ENCODE measurements around the gene SBK2.
"Not testable (repeated sequence)": the region's sequence is repeated elsewhere in the genome, so short reads cannot be mapped to it uniquely, and the experiment has no call there.

SBK2 gene

DNA sequence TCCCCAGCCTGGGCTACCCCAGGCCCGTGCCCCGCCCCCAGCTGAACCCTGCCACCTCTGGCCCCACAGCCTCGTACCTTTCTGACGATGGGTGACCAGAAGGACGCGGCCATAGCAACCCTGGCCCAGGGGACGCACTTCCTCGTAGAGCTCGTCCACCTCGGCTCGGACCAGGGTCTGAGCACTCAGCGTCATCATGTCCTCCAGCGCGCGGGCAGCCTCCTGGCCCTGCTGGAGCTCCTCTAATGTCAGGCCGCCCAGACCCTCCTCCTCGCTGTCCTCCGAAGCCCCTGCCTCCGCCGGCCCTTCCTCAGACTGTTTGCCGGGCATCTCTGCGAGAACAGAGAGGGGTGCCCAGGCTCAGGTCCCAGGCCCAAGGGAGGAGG, 975 bp downstream of the SBK2 start:
- no peak for DNase-seq (ENCODE audit: low read depth)

DNA sequence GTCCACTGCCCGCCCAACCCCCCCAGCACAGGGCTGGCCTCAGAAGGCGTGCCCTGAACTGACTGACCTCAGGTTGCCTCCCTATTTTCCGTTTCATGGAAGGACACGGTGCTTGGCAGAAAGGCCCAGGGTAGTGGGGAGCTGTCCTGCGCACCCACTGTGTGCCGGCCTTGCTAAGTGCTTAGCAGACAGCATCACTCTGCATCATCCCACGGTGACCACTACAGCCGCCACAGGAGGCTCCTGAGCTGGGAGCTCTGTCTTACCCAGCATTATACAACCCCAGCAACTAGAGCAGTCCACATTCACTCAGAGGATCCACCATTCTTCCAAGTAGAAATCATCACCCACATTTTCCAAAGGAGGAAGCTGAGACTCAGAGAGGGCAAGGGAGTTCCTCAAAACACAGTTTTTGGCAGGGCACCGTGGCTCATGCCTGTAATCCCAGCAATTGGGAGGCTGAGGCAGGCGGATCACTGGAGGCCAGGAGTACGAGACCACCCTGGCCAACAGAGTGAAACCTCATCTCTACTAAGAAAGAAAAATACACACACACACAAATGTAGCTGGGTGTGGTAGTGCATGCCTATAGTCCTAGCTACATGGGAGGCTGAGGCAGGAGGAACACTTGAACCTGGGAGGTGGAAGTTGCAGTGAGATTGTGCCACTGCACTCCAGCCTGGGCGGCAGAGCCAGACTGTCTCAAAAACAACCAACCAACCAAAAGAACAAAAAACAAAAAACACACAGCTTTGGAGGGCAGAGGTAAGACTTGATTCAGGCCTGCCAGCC, 1.6 kb downstream of the SBK2 start:
- DNase-seq (ENCODE audit: low read depth) = no peak

DNA sequence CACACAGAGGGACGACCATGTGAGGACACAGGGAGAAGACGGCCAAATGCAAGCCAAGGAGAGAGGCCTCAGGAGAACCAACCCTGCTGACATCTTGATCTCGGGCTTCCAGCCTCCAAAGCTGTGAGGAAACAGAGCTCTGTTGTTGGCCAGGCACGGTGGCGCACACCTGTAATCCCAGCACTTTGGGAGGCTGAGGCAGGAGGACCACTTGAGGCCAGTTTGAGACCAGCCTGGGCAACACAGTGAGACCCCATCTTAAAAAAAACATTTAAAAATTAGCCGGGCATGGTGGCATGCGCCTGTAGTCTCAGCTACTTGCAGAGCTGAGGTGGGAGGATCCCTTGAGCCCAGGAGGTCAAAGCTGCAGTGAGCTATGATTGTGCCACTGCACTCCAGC, 2.7 kb downstream of the SBK2 start:
- DNase-seq (ENCODE audit: low read depth) = not testable (repeated sequence)

DNA sequence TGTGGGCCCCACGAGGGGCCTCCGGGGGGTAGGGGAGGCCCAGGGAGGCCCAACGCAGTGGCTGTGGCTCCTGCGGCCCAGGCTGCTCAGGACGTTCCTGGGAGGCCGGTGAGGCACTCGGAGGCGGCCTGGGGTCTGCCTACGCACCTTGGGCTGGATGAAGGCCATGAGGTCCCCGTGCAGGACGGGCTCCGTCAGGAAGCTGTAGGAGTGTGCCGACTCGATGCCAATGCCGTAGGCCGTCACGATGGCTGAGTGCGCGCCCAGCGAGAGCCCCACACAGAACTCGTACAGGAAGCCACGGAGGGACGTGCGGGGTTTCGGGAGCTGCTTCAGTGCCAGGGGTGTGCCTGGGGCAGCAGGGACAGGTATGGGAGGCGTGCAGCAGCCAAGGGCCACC, 5.9 kb downstream of the SBK2 start:
- DNase-seq (ENCODE audit: low read depth) = no peak

DNA sequence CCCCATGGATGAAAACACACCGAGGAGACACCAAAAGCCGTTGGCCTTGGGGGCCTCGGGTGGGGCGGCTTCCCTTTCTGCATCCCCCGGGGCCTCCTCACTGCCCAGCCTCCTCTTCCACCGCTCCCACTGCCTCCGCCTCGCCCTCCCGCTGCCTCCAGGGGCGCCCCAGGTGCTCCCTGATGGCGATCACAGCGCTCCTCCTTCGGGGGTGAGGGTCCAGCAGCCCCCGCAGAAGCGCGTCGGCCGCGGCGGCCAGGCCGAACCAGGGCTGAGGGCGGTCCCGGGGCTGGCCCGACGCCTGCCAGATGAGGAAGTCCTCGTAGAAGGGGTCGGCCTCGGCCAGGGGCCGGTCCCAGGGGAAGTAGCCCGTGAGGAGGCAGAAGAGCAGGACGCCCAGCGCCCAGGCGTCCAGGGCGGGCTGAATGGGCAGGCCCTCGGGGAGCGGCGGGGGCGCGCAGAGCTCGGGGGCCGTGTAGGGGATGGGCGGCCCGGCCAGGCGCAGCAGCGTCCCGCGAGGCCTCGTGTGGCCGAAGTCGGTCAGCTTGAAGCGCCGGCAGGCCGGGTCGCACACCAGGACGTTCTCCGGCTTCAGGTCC, 7.2 kb downstream of the SBK2 start:
- no peak for DNase-seq (ENCODE audit: low read depth)

DNA sequence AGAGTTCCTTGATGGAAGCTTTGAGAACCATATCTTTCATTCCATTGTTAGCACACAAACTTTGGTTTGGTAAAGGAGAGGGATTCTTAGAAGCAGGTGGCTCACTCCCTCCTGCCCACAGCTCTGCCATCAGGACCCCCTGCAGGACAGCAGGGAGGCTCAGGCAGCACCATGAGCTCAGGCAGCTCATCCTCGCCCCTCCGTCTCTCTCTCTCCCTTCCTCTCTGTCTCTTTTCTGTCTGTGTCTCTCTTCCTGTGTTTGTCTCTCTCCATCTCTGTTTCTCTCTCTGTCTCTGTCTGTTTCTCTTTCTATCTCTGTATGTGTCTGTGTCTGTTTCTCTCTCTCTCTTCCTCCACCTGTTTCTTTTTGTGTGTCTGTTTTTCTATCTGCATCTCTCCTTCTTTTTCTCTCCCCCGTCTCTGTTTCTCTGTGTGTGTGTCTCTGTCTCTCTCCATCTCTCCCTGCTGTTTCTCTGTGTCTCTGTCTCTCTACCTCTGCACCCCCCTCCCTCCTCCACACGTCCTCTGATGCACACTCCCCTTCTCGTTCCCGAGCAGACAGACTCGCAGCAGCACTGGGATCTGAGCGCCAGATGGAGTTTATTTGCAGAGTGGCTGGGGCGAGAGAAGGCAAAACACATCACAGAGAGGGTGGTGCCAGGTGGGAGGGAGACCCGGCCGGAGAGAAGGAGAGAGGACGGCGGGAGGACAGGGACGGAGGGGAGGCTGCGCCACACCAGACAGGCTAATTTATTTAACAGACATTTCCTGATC, 8.7 kb downstream of the SBK2 start:
- no peak for DNase-seq (ENCODE audit: low read depth)

DNA sequence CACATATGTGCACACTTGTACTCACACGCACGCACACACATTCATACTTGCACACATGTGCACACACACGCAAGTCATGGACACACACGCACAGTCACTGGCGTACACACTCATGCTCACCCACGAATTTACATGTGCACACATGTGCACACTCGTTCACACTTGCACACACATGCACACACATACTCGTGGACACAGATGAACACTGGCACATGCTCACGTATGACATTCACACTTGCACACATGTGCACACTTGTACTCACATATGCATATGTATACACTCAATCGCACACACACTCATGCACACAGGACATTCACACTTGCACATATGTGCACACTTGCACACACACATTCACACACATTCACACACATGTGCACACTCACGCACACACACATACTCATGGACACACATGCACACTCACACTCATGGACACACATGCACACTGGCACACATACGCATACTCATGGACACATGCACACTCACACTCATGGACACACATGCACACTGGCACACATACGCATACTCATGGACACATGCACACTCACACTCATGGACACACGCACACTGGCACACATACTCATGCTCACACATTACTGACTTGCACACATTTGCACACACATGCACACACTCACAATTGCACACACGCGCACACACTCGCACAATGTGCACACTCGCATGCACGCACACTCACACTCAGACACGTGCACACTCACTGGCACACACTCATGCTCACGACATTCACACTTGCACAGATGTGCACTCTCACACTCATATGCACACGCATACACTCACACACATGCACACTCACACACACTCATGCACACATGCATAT, 9.5 kb downstream of the SBK2 start:
- DNase-seq (ENCODE audit: low read depth) = no peak

DNA sequence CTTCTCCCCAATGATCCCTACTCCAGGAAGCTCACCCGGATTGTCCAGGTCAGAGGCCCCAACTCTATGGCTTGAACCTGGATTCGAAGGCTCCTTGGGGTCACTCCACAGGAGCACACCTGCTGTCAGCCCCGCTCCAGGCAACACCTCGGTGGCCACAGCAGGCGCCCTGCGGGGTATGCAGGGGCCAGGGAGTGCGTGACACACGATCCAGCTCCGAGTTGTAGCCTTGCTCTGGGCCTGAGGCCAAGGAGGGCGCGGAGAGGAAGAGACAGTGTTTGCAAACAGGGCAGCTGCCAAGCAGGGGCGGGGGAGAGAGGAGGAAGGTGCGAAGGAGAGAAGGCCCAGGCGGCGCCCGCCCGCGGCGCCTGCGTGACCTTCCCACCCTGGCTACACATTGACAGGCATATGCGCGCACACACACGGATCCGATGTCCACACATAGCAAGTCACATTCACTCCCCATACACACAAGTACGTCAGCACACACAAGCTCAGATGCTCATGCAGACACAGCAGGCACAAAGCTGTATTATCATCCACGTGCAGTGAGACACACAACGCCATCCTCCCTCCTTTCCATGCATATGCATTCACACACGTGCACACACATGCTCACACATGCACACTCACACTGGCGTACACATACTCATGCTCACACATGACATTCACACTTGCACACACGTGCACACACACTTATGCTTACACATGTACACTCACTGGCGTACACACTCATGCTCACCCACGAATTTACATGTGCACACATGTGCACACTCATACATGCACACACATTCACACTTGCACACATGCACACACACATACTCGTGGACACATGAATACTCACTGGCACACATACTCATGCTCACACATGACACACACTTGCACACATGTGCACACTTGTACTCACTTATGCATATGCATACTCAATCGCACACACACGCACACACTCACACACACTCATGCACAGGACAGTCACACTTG, 10.4 kb downstream of the SBK2 start:
- no peak for DNase-seq (ENCODE audit: low read depth)

DNA sequence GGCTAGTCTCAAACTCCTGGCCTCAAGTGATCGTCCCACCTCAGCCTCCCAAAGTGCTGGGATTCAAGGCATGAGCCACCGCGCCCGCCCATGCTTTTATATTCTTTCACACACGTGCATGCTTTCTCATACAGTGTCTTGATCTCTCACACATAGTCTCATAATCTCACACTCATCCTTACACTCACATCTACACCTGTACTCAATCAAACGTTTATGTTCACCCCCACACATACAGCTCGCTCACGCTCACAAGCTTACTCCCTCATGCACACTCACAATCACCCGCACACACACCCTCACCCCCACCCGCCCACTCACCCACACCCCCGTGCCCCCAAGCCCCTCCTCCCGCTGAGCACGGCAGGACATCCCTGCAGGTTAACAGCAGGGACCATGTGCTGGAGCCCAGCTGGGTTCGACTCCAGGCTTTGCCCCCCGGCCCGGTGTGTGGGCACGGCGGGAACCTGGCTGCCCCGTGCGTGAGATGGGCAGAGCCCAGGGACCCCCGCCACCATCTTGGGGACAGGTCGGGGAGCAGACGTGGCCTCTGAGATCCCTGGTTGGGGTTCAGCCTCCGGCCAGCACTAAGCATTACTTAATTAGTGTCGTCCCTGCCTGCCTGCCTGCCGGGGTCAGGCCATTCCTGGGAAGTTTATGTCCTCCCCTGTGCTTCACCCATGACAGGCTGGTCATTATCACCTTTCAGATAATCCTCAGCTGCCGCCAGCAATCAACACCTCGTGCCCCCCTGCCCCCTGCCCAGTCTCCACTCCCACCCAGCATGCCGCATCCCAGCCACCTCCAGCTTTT, 11.4 kb downstream of the SBK2 start:
- no peak for DNase-seq (ENCODE audit: low read depth)

DNA sequence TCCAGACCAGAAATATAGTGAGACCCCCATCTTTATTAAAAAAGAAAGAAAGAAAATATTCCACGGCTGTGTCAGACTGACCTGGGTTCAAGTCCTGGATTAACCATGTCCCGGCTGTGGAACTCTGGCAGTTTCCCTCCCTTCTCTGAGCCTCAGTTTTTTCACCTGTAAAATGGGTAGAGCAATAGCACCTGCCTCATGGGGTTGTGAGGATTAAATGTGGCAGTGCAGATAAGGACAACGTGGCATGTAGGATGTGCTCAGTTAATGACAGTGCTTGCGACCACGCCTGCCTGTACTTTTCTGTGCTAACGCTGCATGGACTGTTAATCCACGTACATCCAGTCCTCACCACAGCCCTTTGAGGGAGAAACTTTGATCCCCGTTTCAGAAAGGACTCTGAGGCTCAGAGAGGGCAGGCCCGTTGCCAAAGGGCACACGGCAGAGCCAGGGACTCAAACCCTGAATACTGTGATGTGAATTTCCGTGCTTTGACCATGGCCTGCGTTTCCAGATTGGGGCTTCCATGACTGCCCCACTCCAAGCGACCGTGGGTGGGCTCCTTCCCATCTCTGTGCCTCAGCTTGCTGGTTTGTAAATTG, 16.1 kb downstream of the SBK2 start:
- no peak for DNase-seq (ENCODE audit: low read depth)

DNA sequence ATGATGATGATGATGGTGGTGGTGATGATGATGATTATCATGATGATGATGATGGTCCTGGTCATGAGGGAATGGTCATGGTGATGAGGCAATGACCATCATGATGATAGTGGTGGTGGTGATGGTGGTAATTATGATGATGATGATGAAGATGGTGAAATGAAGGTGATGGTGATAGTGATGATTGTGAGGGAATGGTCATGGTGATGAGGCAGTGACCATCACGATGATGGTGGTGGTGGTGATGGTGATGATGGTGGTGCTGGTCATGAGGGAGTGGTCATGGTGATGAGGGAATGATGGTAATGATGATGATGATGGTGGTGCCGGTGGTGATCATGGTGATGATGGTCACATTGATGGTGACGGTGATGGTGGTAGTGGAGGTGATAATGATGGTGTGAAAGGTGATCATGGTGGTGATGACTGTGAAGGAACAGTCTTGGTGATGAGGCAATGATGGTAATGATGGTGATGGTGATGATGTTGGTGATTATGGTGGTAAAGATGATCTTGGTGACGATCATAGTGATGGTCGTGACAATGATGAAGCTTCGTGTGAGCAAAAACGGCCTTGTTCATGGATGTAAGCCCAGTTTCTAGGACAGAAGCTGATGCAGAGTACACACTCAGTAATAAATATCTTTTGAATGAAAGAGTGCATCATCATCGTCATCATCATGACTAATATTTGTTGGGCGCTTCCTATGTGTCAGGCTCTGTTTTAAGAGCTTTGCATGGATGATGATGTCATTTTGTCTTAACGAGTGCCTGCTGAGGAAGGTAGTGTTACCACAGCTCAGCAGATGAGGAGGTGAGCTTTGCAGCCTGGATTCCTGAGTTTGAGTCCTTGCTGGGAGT, 17.3 kb downstream of the SBK2 start:
- DNase-seq (ENCODE audit: low read depth) = peak; percentile 87

DNA sequence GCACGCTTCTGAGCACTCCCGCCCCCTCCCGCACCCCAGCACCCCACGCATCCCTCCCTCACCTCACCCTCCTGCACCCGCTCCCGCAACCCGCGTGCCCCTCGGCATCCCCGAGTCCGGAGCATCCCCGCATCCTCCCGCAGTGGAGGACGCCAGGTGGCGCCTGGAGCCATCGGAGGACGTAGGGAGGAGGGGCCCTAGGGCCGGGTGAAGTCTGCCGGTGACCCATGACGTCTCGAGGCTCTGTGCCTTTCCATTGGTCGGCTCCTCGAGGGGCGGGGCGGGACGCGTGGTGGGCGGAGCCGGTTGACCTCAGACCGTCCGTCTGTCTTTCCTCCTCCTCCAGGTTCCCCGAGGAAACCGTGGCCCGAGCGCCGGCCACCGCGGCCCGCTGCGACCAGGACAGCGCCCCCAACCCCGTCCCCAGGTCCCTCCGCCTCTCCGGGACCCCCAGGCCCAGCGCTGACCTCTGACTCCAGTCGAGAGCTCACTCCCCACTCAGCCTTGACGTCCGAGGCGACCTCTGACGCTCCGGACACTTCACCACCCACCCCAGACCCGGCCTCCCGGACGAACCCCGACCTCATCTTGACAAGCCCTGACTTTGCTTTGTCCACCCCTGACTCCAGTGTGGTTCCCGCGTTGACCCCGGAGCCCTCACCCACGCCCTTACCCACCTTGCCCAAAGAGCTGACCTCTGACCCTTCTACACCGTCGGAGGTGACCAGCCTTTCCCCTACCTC, 19.9 kb downstream of the SBK2 start:
- DNase-seq (ENCODE audit: low read depth) = peak; percentile 68

DNA sequence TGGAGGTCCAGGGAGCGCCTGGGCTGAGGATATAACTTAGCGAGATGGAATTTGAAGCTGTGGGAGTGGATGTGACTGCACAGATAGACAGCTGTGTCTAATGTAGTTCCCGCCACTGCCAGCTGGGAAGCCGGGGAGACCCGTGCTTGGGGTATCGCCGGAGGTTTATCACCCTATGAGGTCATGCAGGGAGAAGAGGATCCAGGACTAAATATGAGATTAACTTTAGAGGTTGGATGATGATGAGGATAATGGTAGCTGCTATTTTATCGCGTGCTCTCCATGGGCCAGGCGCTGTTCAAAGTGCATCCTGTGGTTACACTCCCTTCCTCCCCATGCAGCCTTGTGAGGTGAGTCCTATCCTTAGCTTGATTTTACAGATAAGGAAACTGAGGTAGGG, 28.8 kb downstream of the SBK2 start:
- no peak for DNase-seq (ENCODE audit: low read depth)

DNA sequence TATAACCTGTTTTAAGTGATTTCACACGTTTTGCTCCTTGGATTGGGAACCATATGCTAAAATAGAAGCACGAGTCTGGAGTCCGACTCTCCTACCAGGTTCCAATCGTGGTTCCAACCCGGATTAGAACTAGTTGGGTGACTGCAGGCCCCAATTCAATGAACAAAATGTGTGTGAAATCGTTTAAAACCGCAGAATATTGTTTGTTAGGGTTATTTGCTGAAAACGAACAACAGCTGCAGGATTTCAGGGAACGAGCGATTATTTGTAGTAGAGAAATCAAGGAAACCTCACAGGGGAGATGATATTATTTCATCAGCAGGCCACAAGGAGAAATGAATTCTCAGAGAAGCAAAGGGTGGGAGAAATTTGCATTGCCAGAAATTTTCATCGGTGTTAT, 32.0 kb downstream of the SBK2 start:
- DNase-seq (ENCODE audit: low read depth) = no peak

DNA sequence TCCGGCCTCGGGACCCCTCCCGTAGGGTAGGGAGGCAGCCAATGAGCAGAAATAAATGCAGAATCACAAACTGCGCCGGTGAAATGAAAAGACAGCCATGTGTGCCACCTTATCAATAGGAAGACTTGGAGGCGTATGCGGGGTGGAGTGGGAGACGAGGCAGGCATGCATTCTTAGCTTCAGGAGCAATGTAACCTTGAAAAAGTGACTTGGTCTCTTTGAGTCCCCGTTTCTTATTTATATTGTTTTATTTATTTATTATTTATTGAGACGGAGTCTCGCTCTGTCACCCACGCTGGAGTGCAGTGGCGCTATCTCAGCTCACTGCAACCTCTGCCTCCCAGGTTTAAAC, 32.7 kb downstream of the SBK2 start:
- no peak for DNase-seq (ENCODE audit: low read depth)

DNA sequence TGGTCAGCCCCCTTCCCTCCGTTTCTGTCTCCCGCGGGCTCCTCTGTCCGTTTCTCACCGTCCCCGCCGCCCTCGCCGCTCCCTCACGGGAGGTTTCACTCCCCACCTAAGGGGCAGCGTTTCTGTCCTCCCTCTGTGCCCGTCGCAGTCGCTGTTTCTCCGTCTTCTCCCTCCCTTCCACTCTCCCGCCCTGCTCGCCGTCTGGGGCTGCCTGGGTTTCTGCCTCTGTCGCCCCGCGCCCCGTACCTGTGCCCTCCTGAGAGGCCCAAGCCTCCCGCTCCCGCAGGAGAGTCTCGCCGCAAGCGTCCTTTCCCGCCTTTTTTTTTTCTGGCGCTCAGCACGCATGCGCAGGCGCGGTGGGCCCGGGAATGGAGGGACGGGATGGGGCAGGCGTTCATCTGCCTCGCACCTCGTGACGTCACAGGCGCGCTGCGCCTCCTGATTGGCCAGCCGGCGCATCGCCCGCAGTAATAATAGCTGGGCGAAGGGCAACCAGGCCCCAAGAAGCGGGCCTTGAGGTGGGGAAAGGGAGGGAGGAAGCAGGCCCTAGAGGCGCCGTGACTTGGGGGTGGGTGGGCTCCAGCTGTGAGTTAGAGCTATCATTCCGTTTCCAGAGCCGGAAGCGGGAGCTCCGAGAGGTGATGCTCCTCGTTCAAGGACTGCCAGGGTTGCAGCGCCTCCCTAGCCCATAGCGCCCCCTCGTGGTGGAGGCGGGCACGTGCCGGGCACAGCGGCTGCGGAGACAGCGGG, 33.3 kb downstream of the SBK2 start:
- DNase-seq (ENCODE audit: low read depth) = peak; percentile 90

DNA sequence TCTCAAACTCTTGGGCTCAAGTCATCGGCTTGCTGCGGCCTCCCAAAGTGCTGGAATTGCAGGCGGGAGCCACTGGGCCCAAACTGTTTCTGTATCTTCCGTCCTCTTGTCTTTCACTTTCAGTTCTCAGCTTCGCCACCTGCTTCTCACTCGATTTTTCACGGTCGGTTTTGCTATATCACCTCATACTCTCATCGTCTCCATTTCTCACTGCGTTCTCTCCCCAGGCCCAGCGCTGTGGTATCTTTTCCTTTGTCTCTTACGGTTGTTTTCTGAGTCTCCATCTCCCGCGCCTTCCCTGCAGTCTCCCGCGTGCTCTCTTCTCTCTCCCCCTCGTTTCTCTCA, 33.8 kb downstream of the SBK2 start:
- no peak for DNase-seq (ENCODE audit: low read depth)
